DOHH2 (cell line): ENCODE results near the gene MAD2L1.

ENCODE experiments used
- EZH2phosphoT487 ChIP-seq: fragments of 200-600 bp; sonication (generic); IDR thresholded peaks from 2 replicates; pipeline ENCODE4 v1.6.1; 2017; ENCODE audit warnings: borderline replicate concordance, mild to moderate bottlenecking, antibody characterized with exemption, low read length, moderate library complexity, mixed read lengths
- TF ChIP-seq, protein P1 (sequence below): fragments of 200-600 bp; sonication (generic); IDR thresholded peaks from one replicate; pipeline ENCODE4 v1.5.1; 2014; ENCODE audit warnings: antibody characterized with exemption, mild to moderate bottlenecking, low read depth, low read length; ENCODE audit not compliant: poor library complexity, severe bottlenecking

DNA sequence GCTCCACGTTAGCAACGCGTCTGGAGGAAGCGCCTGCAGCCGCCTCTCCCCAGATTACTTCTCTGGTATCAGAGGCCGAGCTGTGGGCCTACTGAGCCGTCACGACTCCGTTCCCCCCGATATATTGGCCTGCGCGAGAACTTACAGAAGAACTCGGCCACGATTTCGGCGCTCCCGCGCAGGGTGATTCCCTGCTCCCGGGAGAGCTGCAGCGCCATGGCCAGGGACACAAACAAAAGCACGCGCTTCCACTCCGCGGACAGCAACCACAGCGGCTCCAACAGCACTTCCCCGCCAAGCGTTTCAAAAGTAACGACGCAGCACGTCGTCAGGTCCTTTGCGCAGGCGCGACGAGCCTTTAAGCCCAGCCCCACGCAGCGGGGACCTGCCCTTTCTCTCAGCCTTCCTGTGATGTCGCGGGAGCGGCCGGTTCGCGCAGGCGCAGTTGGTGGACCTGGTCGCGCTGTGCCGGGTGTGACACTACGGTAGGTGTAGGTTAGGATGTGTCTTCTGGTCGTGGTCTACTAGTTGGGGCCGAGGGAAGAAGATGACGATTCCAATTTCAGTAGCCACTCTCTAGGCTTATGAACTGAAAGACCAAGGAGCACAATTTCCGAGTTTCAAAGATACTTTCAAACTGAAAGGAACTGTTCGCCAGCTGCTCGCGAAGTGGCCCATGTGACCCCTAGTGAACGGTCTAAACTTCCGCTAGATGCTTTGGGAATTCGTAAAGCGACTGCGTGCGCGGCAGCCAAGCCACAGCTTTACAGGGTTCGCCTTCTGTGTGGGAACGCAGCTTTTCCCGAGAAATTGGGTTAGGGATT lies at the start of gene MAD2L1:
- no peak for TF ChIP-seq EZH2phosphoT487
- TF ChIP-seq, protein P1, sequence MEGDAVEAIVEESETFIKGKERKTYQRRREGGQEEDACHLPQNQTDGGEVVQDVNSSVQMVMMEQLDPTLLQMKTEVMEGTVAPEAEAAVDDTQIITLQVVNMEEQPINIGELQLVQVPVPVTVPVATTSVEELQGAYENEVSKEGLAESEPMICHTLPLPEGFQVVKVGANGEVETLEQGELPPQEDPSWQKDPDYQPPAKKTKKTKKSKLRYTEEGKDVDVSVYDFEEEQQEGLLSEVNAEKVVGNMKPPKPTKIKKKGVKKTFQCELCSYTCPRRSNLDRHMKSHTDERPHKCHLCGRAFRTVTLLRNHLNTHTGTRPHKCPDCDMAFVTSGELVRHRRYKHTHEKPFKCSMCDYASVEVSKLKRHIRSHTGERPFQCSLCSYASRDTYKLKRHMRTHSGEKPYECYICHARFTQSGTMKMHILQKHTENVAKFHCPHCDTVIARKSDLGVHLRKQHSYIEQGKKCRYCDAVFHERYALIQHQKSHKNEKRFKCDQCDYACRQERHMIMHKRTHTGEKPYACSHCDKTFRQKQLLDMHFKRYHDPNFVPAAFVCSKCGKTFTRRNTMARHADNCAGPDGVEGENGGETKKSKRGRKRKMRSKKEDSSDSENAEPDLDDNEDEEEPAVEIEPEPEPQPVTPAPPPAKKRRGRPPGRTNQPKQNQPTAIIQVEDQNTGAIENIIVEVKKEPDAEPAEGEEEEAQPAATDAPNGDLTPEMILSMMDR: no peak
